Prostate gland (tissue), 2 donors: Measurements from ENCODE around the gene CCBE1. TPM values are rescaled to one million over a fixed set of nuclear protein-coding genes. Genes with fewer than 3 reads are reported as not detected.

Experiments used
- DNase-seq: peaks from one replicate; pipeline ENCODE4 v3.0.0-alpha.2; 2019; ENCODE audit warnings: low spot score
- H3K27ac ChIP-seq, 2 donors: fragments of 200-600 bp; sonication (generic); 2 replicates each; pipeline ENCODE4 v1.5.1; 2017 to 2019
- H3K27me3 ChIP-seq: fragments of 200-600 bp; sonication (generic); replicated peaks from 2 replicates; pipeline ENCODE4 v1.5.1; 2019; ENCODE audit not compliant: insufficient read depth
- H3K36me3 ChIP-seq, 2 donors: fragments of 200-600 bp; sonication (generic); 1 replicate in 1 of 2; 2 replicates in 1 of 2; pipeline versions ENCODE4 v1.5.1 to v1.8.1; 2017 to 2019
- H3K4me1 ChIP-seq: fragments of 200-600 bp; sonication (generic); replicated peaks from 2 replicates; pipeline ENCODE4 v1.5.1; 2019
- H3K4me3 ChIP-seq, 2 donors: fragments of 200-600 bp; sonication (generic); 2 replicates each; pipeline ENCODE4 v1.5.1; 2017 to 2019
- H3K9me3 ChIP-seq: fragments of 200-600 bp; sonication (generic); 2 replicates; pipeline ENCODE4 v1.5.1; 2017
- CTCF ChIP-seq, 4 experiments: fragments of 200-600 bp in 2 of 4; fragments of 450-650 bp in 2 of 4; sonication (generic) in 2 of 4; IDR thresholded peaks; 1 replicate in 3 of 4; 2 replicates in 1 of 4; pipeline ENCODE4 v1.5.1; 2016 to 2019; ENCODE audit warnings: antibody characterized with exemption in 4 of 4, mild to moderate bottlenecking in 2 of 4, moderate library complexity in 2 of 4
- POLR2A ChIP-seq: fragments of 450-650 bp; IDR thresholded peaks from one replicate; pipeline ENCODE4 v1.6.1; 2016; ENCODE audit warnings: antibody characterized with exemption, mild to moderate bottlenecking
- POLR2AphosphoS5 ChIP-seq: sonication (generic); formaldehyde crosslinking; IDR thresholded peaks from one replicate; pipeline ENCODE4 v1.6.1; 2017; ENCODE audit warnings: antibody characterized with exemption
- WGBS: methylation state at CpG from one replicate; pipeline ENCODE4 v1.1.5; 2018; 5-methylcytosine and 5-hydroxymethylcytosine counted together
- intact Hi-C: fragments of 100-400 bp; cut with DNase I; formaldehyde crosslinking; loops from one replicate; pipeline ENCODE4 v1.14.2; 2022
- total RNA-seq, 2 donors: library from RNA; depleted of rRNA; stranded (reverse); fragments of >200 nt; gene quantifications; one replicate each; pipeline ENCODE4 v1.1.0, GENCODE V29; 2016

CCBE1 gene
- total RNA-seq, 2 donors from 2014 or later: 1.8 to 2.0 TPM

GRCh38 chr18:59550174-59550516 is 147.1 kb downstream of the CCBE1 start:
- intact Hi-C loops: no loop called here
- no peaks in the 10 kb centered on the region for H3K9me3 ChIP-seq
- WGBS: 57% methylated on average over 4 of the region's 4 CpGs
- no peaks in the 10 kb centered on the region for H3K4me1 ChIP-seq
- no peaks in the 10 kb centered on the region for H3K36me3 ChIP-seq
- no peak overlapping the region for H3K27ac ChIP-seq
- no peak overlapping the region for H3K4me3 ChIP-seq
- DNase-seq: no peak
- H3K27me3 ChIP-seq: no peaks in the 10 kb centered on the region
- no peak for TF ChIP-seq CTCF (IDR thresholded peaks at IDR 0.05)
- TF ChIP-seq POLR2A: no peak
- no peak for TF ChIP-seq POLR2AphosphoS5

GRCh38 chr18:59549503-59550173 is 147.6 kb downstream of the CCBE1 start:
- Histone ChIP-seq H3K4me1 (no peaks in the 10 kb centered on the region), H3K36me3 (no peaks in the 10 kb centered on the region), H3K4me3 (no peak overlapping the region), H3K27ac (no peak overlapping the region), H3K9me3 (no peaks in the 10 kb centered on the region), H3K27me3 (no peaks in the 10 kb centered on the region)
- intact Hi-C loops: no loop called here
- peak; percentile 55 for TF ChIP-seq POLR2AphosphoS5
- no peak for TF ChIP-seq CTCF (IDR thresholded peaks at IDR 0.05)
- peak; percentile 64 for DNase-seq
- WGBS: 40% methylated on average over 3 of the region's 3 CpGs

GRCh38 chr18:59547581-59548182 is 149.5 kb downstream of the CCBE1 start:
- Histone ChIP-seq H3K27ac (no peak overlapping the region), H3K9me3 (no peaks in the 10 kb centered on the region), H3K36me3 (no peaks in the 10 kb centered on the region), H3K4me3 (no peak overlapping the region), H3K4me1 (no peaks in the 10 kb centered on the region), H3K27me3 (no peaks in the 10 kb centered on the region)
- no peak for TF ChIP-seq POLR2A
- peak; percentile 21 for TF ChIP-seq POLR2AphosphoS5
- DNase-seq: peak; percentile 10
- intact Hi-C loops: no loop called here
- WGBS: 8% methylated on average over 11 of the region's 11 CpGs

GRCh38 chr18:59546188-59546587 is 151.0 kb downstream of the CCBE1 start:
- H3K27me3 ChIP-seq: no peaks in the 10 kb centered on the region
- H3K9me3 ChIP-seq: no peaks in the 10 kb centered on the region
- no peak overlapping the region for H3K4me3 ChIP-seq
- H3K36me3 ChIP-seq: no peaks in the 10 kb centered on the region
- intact Hi-C loops: no loop called here
- no peak for TF ChIP-seq POLR2AphosphoS5
- TF ChIP-seq CTCF (IDR thresholded peaks at IDR 0.05): no peak
- TF ChIP-seq POLR2A: no peak
- WGBS: 80% methylated on average over 3 of the region's 3 CpGs
- no peaks in the 10 kb centered on the region for H3K4me1 ChIP-seq
- no peak for DNase-seq
- no peak overlapping the region for H3K27ac ChIP-seq

- H3K4me1 ChIP-seq: no peaks in the 10 kb centered on the region
- no peak overlapping the region for H3K4me3 ChIP-seq
- 58% methylated on average over 3 of the region's 3 CpGs for WGBS
- no peak overlapping the region for H3K27ac ChIP-seq
- TF ChIP-seq POLR2AphosphoS5 (no peak), CTCF (IDR thresholded peaks at IDR 0.05) (no peak), POLR2A (no peak)
- no peaks in the 10 kb centered on the region for H3K27me3 ChIP-seq
- H3K9me3 ChIP-seq: no peaks in the 10 kb centered on the region
- no peak for DNase-seq
- intact Hi-C loops: no loop called here
- H3K36me3 ChIP-seq: no peaks in the 10 kb centered on the region
These were observed 156.4 kb downstream of the CCBE1 start for GRCh38 chr18:59540780-59541179.
